HG03571 (cell line): ENCODE measurements around the gene CFHR4.
"Not testable (repeated sequence)": the region's sequence is repeated elsewhere in the genome, so short reads cannot be mapped to it uniquely, and the experiment has no call there.

ENCODE experiments used
- ATAC-seq: cut with Tn5 transposase; IDR thresholded peaks from one replicate; pipeline ENCODE4 v1.9.1; 2021; ENCODE audit not compliant: unreplicated experiment

Gene CFHR4

GRCh38 chr1:196933531-196934189, 45.8 kb downstream of the CFHR4 start:
- ATAC-seq: no peak

- ATAC-seq: not testable (repeated sequence)
These were observed 53.6 kb downstream of the CFHR4 start for GRCh38 chr1:196941474-196941873.

- not testable (repeated sequence) for ATAC-seq
These were observed 55.7 kb downstream of the CFHR4 start, which contains the start of gene CFHR2 for GRCh38 chr1:196943568-196943967. Gene CFHR2 (plus strand): TSS chr1:196943738. CDS start chr1:196943881, 143 bp downstream.

- ATAC-seq: no peak
These were observed 64.0 kb downstream of the CFHR4 start for GRCh38 chr1:196951711-196952394.

GRCh38 chr1:196954778-196955177, 66.9 kb downstream of the CFHR4 start:
- no peak for ATAC-seq

- ATAC-seq: no peak
These were observed 68.1 kb downstream of the CFHR4 start for GRCh38 chr1:196955926-196956325.

GRCh38 chr1:196960854-196961253, 73.0 kb downstream of the CFHR4 start:
- ATAC-seq: no peak
